A549 (cell line): Measurements from ENCODE around the gene OXNAD1.

Experiments used
- EP300 ChIP-seq, 2 experiments: fragments of >200 bp; sonication (Bioruptor Twin); formaldehyde crosslinking; IDR thresholded peaks; 2 replicates in 1 of 2; 3 replicates in 1 of 2; pipeline ENCODE4 v1.6.1; 2016 to 2017
- KDM1A ChIP-seq: fragments of 200-600 bp; sonication (generic); IDR thresholded peaks from 2 replicates; pipeline ENCODE4 v1.6.1; 2016; ENCODE audit warnings: low read depth, mild to moderate bottlenecking
- NR3C1 ChIP-seq: fragments of >200 bp; sonication (Bioruptor Twin); formaldehyde crosslinking; IDR thresholded peaks from 3 replicates; pipeline ENCODE4 v1.6.1; 2017
- POLR2A ChIP-seq: IDR thresholded peaks from 2 replicates; pipeline ENCODE4 v1.6.1; 2012; ENCODE audit warnings: mild to moderate bottlenecking, low read length
- RAD21 ChIP-seq, 2 experiments: fragments of >200 bp in 1 of 2; sonication (Bioruptor Twin) in 1 of 2; formaldehyde crosslinking in 1 of 2; IDR thresholded peaks in 1 of 2; conservative IDR thresholded peaks in 1 of 2; 2 replicates in 1 of 2; 3 replicates in 1 of 2; pipeline ENCODE4 v1.6.1; 2012 to 2018; ENCODE audit warnings: inconsistent platforms in 1 of 2
- RFX5 ChIP-seq: fragments of 450-650 bp; IDR thresholded peaks from 2 replicates; pipeline ENCODE4 v1.7.1; 2014; ENCODE audit warnings: antibody characterized with exemption, mild to moderate bottlenecking, moderate library complexity
- SREBF2 ChIP-seq: fragments of 450-650 bp; IDR thresholded peaks from 2 replicates; pipeline ENCODE4 v1.6.1; 2014; ENCODE audit warnings: mild to moderate bottlenecking, moderate library complexity
- TF ChIP-seq, protein P1 (sequence below): fragments of >200 bp; sonication (Bioruptor Twin); formaldehyde crosslinking; IDR thresholded peaks from 3 replicates; pipeline ENCODE4 v1.5.1; 2016
- TF ChIP-seq, protein P2 (sequence below): fragments of 150-350 bp; IDR thresholded peaks from 2 replicates; pipeline ENCODE4 v1.6.1; 2014; ENCODE audit warnings: low read depth, mild to moderate bottlenecking, low read length
- TF ChIP-seq, protein P3 (sequence below): fragments of 450-650 bp; IDR thresholded peaks from 2 replicates; pipeline ENCODE4 v1.6.1; 2014; ENCODE audit warnings: antibody characterized with exemption
- TF ChIP-seq, protein P4 (sequence below): fragments of 200-600 bp; sonication (generic); IDR thresholded peaks from 2 replicates; pipeline ENCODE4 v1.6.1; 2016; ENCODE audit warnings: antibody characterized with exemption, mild to moderate bottlenecking, moderate library complexity
- TF ChIP-seq, protein P5 (sequence below): fragments of >200 bp; sonication (Bioruptor Twin); formaldehyde crosslinking; IDR thresholded peaks from 3 replicates; pipeline ENCODE4 v1.6.1; 2016

DNA sequence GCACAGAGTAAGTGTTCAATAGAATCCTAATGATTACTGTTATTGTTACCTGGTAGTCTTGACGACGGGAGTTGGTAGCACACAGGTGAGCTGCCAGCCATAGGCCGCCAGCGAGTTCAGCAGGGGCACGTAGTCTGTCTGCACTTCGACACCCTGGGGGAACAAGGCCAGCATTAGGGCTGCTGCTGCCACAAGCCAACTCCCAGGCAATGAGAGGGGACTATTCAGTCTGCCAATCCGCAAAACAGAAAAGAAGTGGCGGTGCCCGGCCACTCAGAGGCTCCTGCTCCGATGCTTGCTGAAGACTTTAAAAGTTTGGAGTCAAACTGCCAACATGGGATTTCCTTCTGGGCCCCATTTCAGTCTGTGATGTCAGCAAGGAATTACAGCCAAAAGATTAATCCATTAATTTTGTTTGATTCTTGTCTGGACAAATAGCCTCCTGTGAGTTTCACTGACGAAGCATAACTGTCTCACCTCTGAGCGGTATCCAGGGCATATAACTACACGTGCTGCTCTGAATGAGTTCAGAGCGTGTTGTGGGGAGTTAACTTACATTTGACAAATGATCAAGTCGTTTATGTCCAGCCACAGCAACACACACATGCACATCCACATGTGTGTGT, 61.8 kb downstream of the OXNAD1 start:
- TF ChIP-seq SREBF2 (no peak), POLR2A (no peak), EP300 (IDR thresholded peaks at IDR 0.05) (no peak), RFX5 (no peak), KDM1A (no peak), RAD21 (conservative IDR thresholded peaks at IDR 0.05 in 1 of 2, IDR thresholded peaks at IDR 0.05 in 1 of 2) (no peak), NR3C1 (no peak)
- TF ChIP-seq, protein P1, sequence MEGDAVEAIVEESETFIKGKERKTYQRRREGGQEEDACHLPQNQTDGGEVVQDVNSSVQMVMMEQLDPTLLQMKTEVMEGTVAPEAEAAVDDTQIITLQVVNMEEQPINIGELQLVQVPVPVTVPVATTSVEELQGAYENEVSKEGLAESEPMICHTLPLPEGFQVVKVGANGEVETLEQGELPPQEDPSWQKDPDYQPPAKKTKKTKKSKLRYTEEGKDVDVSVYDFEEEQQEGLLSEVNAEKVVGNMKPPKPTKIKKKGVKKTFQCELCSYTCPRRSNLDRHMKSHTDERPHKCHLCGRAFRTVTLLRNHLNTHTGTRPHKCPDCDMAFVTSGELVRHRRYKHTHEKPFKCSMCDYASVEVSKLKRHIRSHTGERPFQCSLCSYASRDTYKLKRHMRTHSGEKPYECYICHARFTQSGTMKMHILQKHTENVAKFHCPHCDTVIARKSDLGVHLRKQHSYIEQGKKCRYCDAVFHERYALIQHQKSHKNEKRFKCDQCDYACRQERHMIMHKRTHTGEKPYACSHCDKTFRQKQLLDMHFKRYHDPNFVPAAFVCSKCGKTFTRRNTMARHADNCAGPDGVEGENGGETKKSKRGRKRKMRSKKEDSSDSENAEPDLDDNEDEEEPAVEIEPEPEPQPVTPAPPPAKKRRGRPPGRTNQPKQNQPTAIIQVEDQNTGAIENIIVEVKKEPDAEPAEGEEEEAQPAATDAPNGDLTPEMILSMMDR, result no peak
- TF ChIP-seq, protein P2, sequence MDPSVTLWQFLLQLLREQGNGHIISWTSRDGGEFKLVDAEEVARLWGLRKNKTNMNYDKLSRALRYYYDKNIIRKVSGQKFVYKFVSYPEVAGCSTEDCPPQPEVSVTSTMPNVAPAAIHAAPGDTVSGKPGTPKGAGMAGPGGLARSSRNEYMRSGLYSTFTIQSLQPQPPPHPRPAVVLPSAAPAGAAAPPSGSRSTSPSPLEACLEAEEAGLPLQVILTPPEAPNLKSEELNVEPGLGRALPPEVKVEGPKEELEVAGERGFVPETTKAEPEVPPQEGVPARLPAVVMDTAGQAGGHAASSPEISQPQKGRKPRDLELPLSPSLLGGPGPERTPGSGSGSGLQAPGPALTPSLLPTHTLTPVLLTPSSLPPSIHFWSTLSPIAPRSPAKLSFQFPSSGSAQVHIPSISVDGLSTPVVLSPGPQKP, result no peak
- TF ChIP-seq, protein P3, sequence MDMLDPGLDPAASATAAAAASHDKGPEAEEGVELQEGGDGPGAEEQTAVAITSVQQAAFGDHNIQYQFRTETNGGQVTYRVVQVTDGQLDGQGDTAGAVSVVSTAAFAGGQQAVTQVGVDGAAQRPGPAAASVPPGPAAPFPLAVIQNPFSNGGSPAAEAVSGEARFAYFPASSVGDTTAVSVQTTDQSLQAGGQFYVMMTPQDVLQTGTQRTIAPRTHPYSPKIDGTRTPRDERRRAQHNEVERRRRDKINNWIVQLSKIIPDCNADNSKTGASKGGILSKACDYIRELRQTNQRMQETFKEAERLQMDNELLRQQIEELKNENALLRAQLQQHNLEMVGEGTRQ, result no peak
- TF ChIP-seq, protein P4, sequence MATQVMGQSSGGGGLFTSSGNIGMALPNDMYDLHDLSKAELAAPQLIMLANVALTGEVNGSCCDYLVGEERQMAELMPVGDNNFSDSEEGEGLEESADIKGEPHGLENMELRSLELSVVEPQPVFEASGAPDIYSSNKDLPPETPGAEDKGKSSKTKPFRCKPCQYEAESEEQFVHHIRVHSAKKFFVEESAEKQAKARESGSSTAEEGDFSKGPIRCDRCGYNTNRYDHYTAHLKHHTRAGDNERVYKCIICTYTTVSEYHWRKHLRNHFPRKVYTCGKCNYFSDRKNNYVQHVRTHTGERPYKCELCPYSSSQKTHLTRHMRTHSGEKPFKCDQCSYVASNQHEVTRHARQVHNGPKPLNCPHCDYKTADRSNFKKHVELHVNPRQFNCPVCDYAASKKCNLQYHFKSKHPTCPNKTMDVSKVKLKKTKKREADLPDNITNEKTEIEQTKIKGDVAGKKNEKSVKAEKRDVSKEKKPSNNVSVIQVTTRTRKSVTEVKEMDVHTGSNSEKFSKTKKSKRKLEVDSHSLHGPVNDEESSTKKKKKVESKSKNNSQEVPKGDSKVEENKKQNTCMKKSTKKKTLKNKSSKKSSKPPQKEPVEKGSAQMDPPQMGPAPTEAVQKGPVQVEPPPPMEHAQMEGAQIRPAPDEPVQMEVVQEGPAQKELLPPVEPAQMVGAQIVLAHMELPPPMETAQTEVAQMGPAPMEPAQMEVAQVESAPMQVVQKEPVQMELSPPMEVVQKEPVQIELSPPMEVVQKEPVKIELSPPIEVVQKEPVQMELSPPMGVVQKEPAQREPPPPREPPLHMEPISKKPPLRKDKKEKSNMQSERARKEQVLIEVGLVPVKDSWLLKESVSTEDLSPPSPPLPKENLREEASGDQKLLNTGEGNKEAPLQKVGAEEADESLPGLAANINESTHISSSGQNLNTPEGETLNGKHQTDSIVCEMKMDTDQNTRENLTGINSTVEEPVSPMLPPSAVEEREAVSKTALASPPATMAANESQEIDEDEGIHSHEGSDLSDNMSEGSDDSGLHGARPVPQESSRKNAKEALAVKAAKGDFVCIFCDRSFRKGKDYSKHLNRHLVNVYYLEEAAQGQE, result no peak
- TF ChIP-seq, protein P5, sequence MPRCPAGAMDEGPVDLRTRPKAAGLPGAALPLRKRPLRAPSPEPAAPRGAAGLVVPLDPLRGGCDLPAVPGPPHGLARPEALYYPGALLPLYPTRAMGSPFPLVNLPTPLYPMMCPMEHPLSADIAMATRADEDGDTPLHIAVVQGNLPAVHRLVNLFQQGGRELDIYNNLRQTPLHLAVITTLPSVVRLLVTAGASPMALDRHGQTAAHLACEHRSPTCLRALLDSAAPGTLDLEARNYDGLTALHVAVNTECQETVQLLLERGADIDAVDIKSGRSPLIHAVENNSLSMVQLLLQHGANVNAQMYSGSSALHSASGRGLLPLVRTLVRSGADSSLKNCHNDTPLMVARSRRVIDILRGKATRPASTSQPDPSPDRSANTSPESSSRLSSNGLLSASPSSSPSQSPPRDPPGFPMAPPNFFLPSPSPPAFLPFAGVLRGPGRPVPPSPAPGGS, result no peak
